Thyroid gland (tissue), 4 donors: ENCODE data around the gene TMEM143.
"Not testable (repeated sequence)": the region's sequence is repeated elsewhere in the genome, so short reads cannot be mapped to it uniquely, and the experiment has no call there.

Source experiments
- POLR2A ChIP-seq, 2 donors: fragments of 450-650 bp; IDR thresholded peaks; one replicate each; pipeline ENCODE4 v1.6.1; 2017; ENCODE audit warnings: antibody characterized with exemption in 2 of 2, mild to moderate bottlenecking in 2 of 2, moderate library complexity in 1 of 2
- TF ChIP-seq, protein P1 (sequence below), 6 experiments: fragments of 200-600 bp in 3 of 6; fragments of 450-650 bp in 3 of 6; sonication (generic) in 3 of 6; IDR thresholded peaks; one replicate each; pipeline ENCODE4 v1.5.1; 2016 to 2019; ENCODE audit warnings: antibody characterized with exemption in 6 of 6, mild to moderate bottlenecking in 2 of 6, inconsistent platforms in 1 of 6, moderate library complexity in 1 of 6

DNA sequence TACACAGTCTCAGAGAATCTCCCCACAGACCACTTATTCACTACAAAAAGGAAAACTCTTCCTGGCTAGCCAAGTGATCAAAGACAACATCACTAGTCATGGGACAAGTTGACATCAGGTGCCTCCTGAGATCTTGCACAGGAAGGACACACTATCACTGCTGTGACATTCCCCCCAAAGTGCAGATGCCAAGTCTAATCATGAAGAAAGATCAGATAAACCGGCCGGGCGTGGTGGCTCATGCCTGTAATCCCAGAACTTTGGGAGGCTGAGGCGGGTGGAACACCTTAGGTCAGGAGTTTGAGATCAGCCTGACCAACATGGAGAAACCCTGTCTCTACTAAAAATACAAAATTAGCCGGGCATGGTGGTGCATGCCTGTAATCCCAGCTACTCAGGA, 54.0 kb downstream of the TMEM143 start:
- TF ChIP-seq, protein P1, sequence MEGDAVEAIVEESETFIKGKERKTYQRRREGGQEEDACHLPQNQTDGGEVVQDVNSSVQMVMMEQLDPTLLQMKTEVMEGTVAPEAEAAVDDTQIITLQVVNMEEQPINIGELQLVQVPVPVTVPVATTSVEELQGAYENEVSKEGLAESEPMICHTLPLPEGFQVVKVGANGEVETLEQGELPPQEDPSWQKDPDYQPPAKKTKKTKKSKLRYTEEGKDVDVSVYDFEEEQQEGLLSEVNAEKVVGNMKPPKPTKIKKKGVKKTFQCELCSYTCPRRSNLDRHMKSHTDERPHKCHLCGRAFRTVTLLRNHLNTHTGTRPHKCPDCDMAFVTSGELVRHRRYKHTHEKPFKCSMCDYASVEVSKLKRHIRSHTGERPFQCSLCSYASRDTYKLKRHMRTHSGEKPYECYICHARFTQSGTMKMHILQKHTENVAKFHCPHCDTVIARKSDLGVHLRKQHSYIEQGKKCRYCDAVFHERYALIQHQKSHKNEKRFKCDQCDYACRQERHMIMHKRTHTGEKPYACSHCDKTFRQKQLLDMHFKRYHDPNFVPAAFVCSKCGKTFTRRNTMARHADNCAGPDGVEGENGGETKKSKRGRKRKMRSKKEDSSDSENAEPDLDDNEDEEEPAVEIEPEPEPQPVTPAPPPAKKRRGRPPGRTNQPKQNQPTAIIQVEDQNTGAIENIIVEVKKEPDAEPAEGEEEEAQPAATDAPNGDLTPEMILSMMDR (IDR thresholded peaks at IDR 0.05): not testable (repeated sequence)
- not testable (repeated sequence) for TF ChIP-seq POLR2A (IDR thresholded peaks at IDR 0.05)
